Pancreas (tissue), 10 donors: ENCODE measurements around the gene MRPS6. TPM values are rescaled to one million over a fixed set of nuclear protein-coding genes. Genes with fewer than 3 reads are reported as not detected.

Experiments
- ATAC-seq, 4 donors: fragments of 200-7000 bp; cut with Tn5 transposase; one replicate each; pipeline versions ENCODE4 v1.8.0 to v1.9.1; 2020; ENCODE audit warnings: mild to moderate bottlenecking in 4 of 4, moderate library complexity in 4 of 4
- DNase-seq, 6 donors: peaks; one replicate each; pipeline ENCODE4 v3.0.0-alpha.2; 2020
- FAIRE-seq: peaks from 2 replicates; lab custom pipeline; 2012; peaks lifted over from hg19 to GRCh38; lab: Jason Lieb, UNC
- H3K27ac ChIP-seq, 4 donors: fragments of 200-600 bp; sonication (generic); 1 replicate in 3 of 4; 2 replicates in 1 of 4; pipeline versions ENCODE4 v1.5.0 to v1.8.0; 2020
- H3K27me3 ChIP-seq, 4 donors: fragments of 200-600 bp; one replicate each; pipeline ENCODE4 v1.8.0; 2021
- H3K36me3 ChIP-seq, 3 donors: fragments of 200-600 bp; sonication (generic) in 1 of 3; one replicate each; pipeline versions ENCODE4 v1.5.0 to v1.8.0; 2020 to 2021
- H3K4me1 ChIP-seq, 3 donors: fragments of 200-600 bp; one replicate each; pipeline ENCODE4 v1.8.0; 2021
- H3K4me3 ChIP-seq, 4 donors: fragments of 200-600 bp; sonication (generic) in 2 of 4; one replicate each; pipeline versions ENCODE4 v1.5.0 to v1.8.0; 2020 to 2021
- H3K9me3 ChIP-seq, 4 donors: fragments of 200-600 bp; one replicate each; pipeline ENCODE4 v1.8.0; 2021
- CTCF ChIP-seq, 4 donors: fragments of 200-600 bp; sonication (generic) in 3 of 4; IDR thresholded peaks; one replicate each; pipeline versions ENCODE4 v1.5.0 to v1.8.0; 2021; ENCODE audit warnings: antibody characterized with exemption in 4 of 4
- WGBS, 2 donors: extraction: QIAGEN DNeasy Blood & Tissue Kit; methylation state at CpG; one replicate each; pipeline ENCODE4 v1.1.7; 2013; 5-methylcytosine and 5-hydroxymethylcytosine counted together
- intact Hi-C, 3 donors: fragments of 100-400 bp; cut with DNase I; formaldehyde crosslinking; loops; one replicate each; pipeline versions ENCODE4 v1.11.1 to v1.14.2; 2022
- polyA plus RNA-seq, 2 donors: library from polyadenylated mRNA; stranded (reverse); fragments of 200-250 nt; gene quantifications; one replicate each; pipeline ENCODE4 v1.2.3, GENCODE V29; 2013
- total RNA-seq, 6 donors: library from RNA; stranded (reverse); fragmentation: NEBNext Ultra II Directional in 4 of 6; extraction: Animal tissue kit (Norgen Biotek cat#: 25700) in 4 of 6; gene quantifications; one replicate each; pipeline versions ENCODE4 v1.2.1 to v1.2.4, GENCODE V29; 2021 to 2023
- donor health status: healthy with polysubstance abuse.
- donor health status: DM: no; HTN: no; CAD: no; lungs with moderate emphysema.
- donor health status: DM: no; HTN: no; CAD: no.
- donor health status: control.
- donor health status: control.
- donor health status: Bipolar disorder and iron deficiency.
- donor health status: DM: yes; HTN: yes; CAD: no.
- donor health status: DM: no; HTN: no; CAD: no.
- donor health status: DM: no; HTN: no; CAD: no.
- donor health status: DM: yes; HTN: yes; CAD: no.

The MRPS6 gene
- total and polyA plus RNA-seq, 8 donors, result 9.9 to 18.5 (median 13.1) TPM

- FAIRE-seq (no peak), ATAC-seq (no peak)
These were observed 25.5 kb upstream of the MRPS6 start for GRCh38 chr21:34047835-34048234.

GRCh38 chr21:34052171-34052570 is 21.2 kb upstream of the MRPS6 start:
- H3K27ac ChIP-seq, result no peak overlapping the region
- FAIRE-seq (no peak), ATAC-seq (no peak), DNase-seq (no peak)
- intact Hi-C loops, result no loop called here
- 69 to 73% methylated on average over 5 of the region's 5 CpGs for WGBS, 2 donors
- H3K27me3 ChIP-seq, result no peaks in the 10 kb centered on the region
- TF ChIP-seq CTCF (IDR thresholded peaks at IDR 0.05), result no peak
- no peak overlapping the region for H3K4me3 ChIP-seq
- no peaks in the 10 kb centered on the region for H3K36me3 ChIP-seq
- no peaks in the 10 kb centered on the region for H3K9me3 ChIP-seq
- no peaks in the 10 kb centered on the region for H3K4me1 ChIP-seq

More at GRCh38 chr21:34047835-34048234, 25.5 kb upstream of the MRPS6 start:
- no peak for TF ChIP-seq CTCF (IDR thresholded peaks at IDR 0.05)
- no peak overlapping the region for H3K4me3 ChIP-seq
- DNase-seq, result no peak
- no peaks in the 10 kb centered on the region for H3K4me1 ChIP-seq
- no peaks in the 10 kb centered on the region for H3K27me3 ChIP-seq
- intact Hi-C loops, result no loop called here
- no peaks in the 10 kb centered on the region for H3K9me3 ChIP-seq
- H3K36me3 ChIP-seq, result no peaks in the 10 kb centered on the region
- no peak overlapping the region for H3K27ac ChIP-seq

GRCh38 chr21:34054259-34054658 is 19.1 kb upstream of the MRPS6 start:
- FAIRE-seq (no peak), DNase-seq (no peak), ATAC-seq (no peak)
- Histone ChIP-seq H3K4me1 (no peaks in the 10 kb centered on the region), H3K4me3 (no peak overlapping the region), H3K9me3 (no peaks in the 10 kb centered on the region), H3K27ac (no peak overlapping the region), H3K27me3 (no peaks in the 10 kb centered on the region), H3K36me3 (no peaks in the 10 kb centered on the region)
- intact Hi-C loops, result no loop called here
- WGBS, 2 donors, result 50 to 52% methylated on average over 4 of the region's 4 CpGs
- no peak for TF ChIP-seq CTCF (IDR thresholded peaks at IDR 0.05)

- no peak for TF ChIP-seq CTCF (IDR thresholded peaks at IDR 0.05)
- intact Hi-C loops, result no loop called here
- 94 to 95% methylated on average over 5 of the region's 5 CpGs for WGBS, 2 donors
- H3K4me3 ChIP-seq, result no peak overlapping the region
- H3K4me1 ChIP-seq, result no peaks in the 10 kb centered on the region
- H3K9me3 ChIP-seq, result no peaks in the 10 kb centered on the region
- FAIRE-seq (no peak), DNase-seq (no peak), ATAC-seq (no peak)
- no peaks in the 10 kb centered on the region for H3K36me3 ChIP-seq
- no peaks in the 10 kb centered on the region for H3K27me3 ChIP-seq
- H3K27ac ChIP-seq, result no peak overlapping the region
These were observed 17.8 kb upstream of the MRPS6 start for GRCh38 chr21:34055615-34056014.

- no peak overlapping the region for H3K4me3 ChIP-seq
- H3K4me1 ChIP-seq, result no peaks in the 10 kb centered on the region
- FAIRE-seq (no peak), DNase-seq (no peak), ATAC-seq (no peak)
- 74 to 95% methylated on average over 3 of the region's 3 CpGs for WGBS, 2 donors
- H3K36me3 ChIP-seq, result no peaks in the 10 kb centered on the region
- no peak for TF ChIP-seq CTCF (IDR thresholded peaks at IDR 0.05)
- intact Hi-C loops, result no loop called here
- H3K9me3 ChIP-seq, result no peaks in the 10 kb centered on the region
- no peaks in the 10 kb centered on the region for H3K27me3 ChIP-seq
- no peak overlapping the region for H3K27ac ChIP-seq
These were observed 11.4 kb upstream of the MRPS6 start for GRCh38 chr21:34061983-34062382.
